HepG2 (cell line): ENCODE measurements around the gene OST4. TPM values are rescaled to one million over a fixed set of nuclear protein-coding genes. Genes with fewer than 3 reads are reported as not detected.

Source experiments
- ASH2L ChIP-seq: fragments of 300-600, 200-600 bp; sonication (generic); IDR thresholded peaks from 2 replicates; pipeline ENCODE4 v1.7.0; 2017; ENCODE audit warnings: low read depth, mild to moderate bottlenecking, moderate library complexity, mixed read lengths, low read length; ENCODE audit not compliant: insufficient read length
- HOXA3 ChIP-seq: sonication (generic); formaldehyde crosslinking; IDR thresholded peaks from 2 replicates; pipeline ENCODE4 v1.5.0; 2020; ENCODE audit warnings: missing genetic modification reagents
- NR2F1 ChIP-seq, 2 experiments: fragments of 450-650 bp in 1 of 2; formaldehyde crosslinking in 1 of 2; IDR thresholded peaks; 2 replicates each; pipeline versions ENCODE4 v1.5.0 to v1.6.1; 2016 to 2020; ENCODE audit warnings: mild to moderate bottlenecking in 1 of 2, missing compliant biosample characterization in 1 of 2, missing genetic modification reagents in 1 of 2, moderate library complexity in 1 of 2
- SMAD1 ChIP-seq: sonication (generic); formaldehyde crosslinking; IDR thresholded peaks from 2 replicates; pipeline ENCODE4 v1.4.0; 2020; ENCODE audit warnings: missing genetic modification reagents, low read depth, mild to moderate bottlenecking, borderline replicate concordance
- ZSCAN25 ChIP-seq: sonication (generic); formaldehyde crosslinking; IDR thresholded peaks from 2 replicates; pipeline ENCODE4 v1.8.0; 2022; ENCODE audit warnings: mild to moderate bottlenecking, missing genetic modification reagents
- polyA plus RNA-seq, 8 experiments: library from polyadenylated mRNA; depleted of rRNA in 3 of 8; stranded (reverse) in 7 of 8; unstranded in 1 of 8; fragments of >200 nt; fragmentation: Illumina TruSeq in 4 of 8; extraction: Trizol in 4 of 8; gene quantifications; 2 replicates each; pipeline versions ENCODE4 v1.2.1 to v1.2.3, GENCODE V29; 2011 to 2016; ENCODE audit warnings: low read depth in 4 of 8, missing spikeins in 1 of 8, mixed read lengths in 1 of 8; ENCODE audit not compliant: insufficient read depth in 1 of 8
- total RNA-seq, 5 experiments: library from RNA; depleted of rRNA; stranded (reverse); fragments of >200 nt; fragmentation: Illumina TruSeq; extraction: Trizol; gene quantifications; 2 replicates each; pipeline ENCODE4 v1.2.3, GENCODE V29; 2016; ENCODE audit warnings: low read depth in 1 of 5
- TF ChIP-seq, protein P1 (sequence below): sonication (generic); formaldehyde crosslinking; IDR thresholded peaks from 2 replicates; pipeline ENCODE4 v1.5.0; 2020; ENCODE audit warnings: mild to moderate bottlenecking, missing genetic modification reagents, borderline replicate concordance
- TF ChIP-seq, protein P2 (sequence below): sonication (generic); formaldehyde crosslinking; IDR thresholded peaks from 2 replicates; pipeline ENCODE4 v1.4.0; 2020; ENCODE audit warnings: missing genetic modification reagents
- TF ChIP-seq, protein P3 (sequence below): sonication (generic); formaldehyde crosslinking; IDR thresholded peaks from 2 replicates; pipeline ENCODE4 v1.4.0; 2020; ENCODE audit warnings: mild to moderate bottlenecking, missing genetic modification reagents, borderline replicate concordance
- TF ChIP-seq, protein P4 (sequence below): fragments of 450-650 bp; IDR thresholded peaks from 2 replicates; pipeline ENCODE4 v1.6.1; 2016
- TF ChIP-seq, protein P5 (sequence below): sonication (generic); formaldehyde crosslinking; IDR thresholded peaks from 2 replicates; pipeline ENCODE4 v1.8.0; 2022; ENCODE audit warnings: low read depth, missing genetic modification reagents

The OST4 gene
- total and polyA plus RNA-seq, 2 of the 13 experiments (the other 11 are each of a cell fraction or from before 2014, with no cell fraction given): 498 to 584 TPM

DNA sequence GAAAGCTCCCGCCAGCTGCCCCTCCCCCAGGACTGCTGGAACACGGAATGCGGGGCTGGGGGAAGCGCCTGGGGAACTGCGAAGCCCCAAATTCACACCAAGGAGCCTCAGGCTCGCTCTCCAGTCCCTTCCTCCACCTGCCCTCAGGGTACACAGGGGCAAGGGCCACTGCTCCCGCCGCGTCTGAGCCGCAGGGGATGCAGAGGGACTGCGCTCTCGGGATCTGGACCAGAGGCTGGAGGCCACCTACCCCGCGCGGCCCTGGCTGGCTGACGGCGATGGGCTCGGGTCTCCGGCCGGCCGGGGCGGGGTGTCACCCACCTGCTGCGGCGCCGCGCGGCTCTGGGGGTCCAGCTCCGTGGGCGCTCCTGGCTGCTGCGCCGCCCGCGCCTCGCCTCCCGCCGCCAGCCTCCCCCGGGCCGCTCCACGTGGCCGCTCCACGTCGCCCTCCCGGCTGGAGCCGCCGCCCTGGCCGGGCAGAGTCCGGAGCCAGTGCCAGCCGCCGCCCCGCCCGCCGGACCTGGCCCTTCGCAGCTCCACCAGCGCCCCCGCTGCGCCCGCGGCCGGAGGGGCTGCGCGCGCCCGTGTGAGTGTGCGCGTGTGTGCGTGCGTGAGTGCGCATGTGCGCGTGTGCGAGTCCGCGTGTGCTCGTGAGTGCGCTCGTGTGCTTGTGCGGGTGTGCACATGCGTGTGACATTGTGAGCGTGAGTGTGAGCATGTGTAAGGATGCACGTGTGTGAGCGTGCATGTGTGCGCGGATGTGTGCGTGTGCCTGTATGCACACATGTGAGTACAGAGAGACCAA lies 47.3 kb upstream of the OST4 start, which contains the start of gene CGREF1 (continued):
- TF ChIP-seq, protein P1, sequence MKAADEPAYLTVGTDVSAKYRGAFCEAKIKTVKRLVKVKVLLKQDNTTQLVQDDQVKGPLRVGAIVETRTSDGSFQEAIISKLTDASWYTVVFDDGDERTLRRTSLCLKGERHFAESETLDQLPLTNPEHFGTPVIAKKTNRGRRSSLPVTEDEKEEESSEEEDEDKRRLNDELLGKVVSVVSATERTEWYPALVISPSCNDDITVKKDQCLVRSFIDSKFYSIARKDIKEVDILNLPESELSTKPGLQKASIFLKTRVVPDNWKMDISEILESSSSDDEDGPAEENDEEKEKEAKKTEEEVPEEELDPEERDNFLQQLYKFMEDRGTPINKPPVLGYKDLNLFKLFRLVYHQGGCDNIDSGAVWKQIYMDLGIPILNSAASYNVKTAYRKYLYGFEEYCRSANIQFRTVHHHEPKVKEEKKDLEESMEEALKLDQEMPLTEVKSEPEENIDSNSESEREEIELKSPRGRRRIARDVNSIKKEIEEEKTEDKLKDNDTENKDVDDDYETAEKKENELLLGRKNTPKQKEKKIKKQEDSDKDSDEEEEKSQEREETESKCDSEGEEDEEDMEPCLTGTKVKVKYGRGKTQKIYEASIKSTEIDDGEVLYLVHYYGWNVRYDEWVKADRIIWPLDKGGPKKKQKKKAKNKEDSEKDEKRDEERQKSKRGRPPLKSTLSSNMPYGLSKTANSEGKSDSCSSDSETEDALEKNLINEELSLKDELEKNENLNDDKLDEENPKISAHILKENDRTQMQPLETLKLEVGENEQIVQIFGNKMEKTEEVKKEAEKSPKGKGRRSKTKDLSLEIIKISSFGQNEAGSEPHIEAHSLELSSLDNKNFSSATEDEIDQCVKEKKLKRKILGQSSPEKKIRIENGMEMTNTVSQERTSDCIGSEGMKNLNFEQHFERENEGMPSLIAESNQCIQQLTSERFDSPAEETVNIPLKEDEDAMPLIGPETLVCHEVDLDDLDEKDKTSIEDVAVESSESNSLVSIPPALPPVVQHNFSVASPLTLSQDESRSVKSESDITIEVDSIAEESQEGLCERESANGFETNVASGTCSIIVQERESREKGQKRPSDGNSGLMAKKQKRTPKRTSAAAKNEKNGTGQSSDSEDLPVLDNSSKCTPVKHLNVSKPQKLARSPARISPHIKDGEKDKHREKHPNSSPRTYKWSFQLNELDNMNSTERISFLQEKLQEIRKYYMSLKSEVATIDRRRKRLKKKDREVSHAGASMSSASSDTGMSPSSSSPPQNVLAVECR (CRISPR knock-in tag): peak; percentile 53; the same call in 1 of the 2 replicates
- TF ChIP-seq ZSCAN25 (CRISPR knock-in tag) (no peak; the same call in 1 of the 2 replicates), NR2F1 (CRISPR knock-in tag; IDR thresholded peaks at IDR 0.05) (no peak), SMAD1 (CRISPR knock-in tag) (0 out of 2 replicates have a peak, but pooled peaks have one; percentile 18), HOXA3 (peak; percentile 74), ASH2L (peak; percentile 39)
- TF ChIP-seq, protein P2, sequence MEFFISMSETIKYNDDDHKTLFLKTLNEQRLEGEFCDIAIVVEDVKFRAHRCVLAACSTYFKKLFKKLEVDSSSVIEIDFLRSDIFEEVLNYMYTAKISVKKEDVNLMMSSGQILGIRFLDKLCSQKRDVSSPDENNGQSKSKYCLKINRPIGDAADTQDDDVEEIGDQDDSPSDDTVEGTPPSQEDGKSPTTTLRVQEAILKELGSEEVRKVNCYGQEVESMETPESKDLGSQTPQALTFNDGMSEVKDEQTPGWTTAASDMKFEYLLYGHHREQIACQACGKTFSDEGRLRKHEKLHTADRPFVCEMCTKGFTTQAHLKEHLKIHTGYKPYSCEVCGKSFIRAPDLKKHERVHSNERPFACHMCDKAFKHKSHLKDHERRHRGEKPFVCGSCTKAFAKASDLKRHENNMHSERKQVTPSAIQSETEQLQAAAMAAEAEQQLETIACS (CRISPR knock-in tag): peak; percentile 89
- TF ChIP-seq, protein P3, sequence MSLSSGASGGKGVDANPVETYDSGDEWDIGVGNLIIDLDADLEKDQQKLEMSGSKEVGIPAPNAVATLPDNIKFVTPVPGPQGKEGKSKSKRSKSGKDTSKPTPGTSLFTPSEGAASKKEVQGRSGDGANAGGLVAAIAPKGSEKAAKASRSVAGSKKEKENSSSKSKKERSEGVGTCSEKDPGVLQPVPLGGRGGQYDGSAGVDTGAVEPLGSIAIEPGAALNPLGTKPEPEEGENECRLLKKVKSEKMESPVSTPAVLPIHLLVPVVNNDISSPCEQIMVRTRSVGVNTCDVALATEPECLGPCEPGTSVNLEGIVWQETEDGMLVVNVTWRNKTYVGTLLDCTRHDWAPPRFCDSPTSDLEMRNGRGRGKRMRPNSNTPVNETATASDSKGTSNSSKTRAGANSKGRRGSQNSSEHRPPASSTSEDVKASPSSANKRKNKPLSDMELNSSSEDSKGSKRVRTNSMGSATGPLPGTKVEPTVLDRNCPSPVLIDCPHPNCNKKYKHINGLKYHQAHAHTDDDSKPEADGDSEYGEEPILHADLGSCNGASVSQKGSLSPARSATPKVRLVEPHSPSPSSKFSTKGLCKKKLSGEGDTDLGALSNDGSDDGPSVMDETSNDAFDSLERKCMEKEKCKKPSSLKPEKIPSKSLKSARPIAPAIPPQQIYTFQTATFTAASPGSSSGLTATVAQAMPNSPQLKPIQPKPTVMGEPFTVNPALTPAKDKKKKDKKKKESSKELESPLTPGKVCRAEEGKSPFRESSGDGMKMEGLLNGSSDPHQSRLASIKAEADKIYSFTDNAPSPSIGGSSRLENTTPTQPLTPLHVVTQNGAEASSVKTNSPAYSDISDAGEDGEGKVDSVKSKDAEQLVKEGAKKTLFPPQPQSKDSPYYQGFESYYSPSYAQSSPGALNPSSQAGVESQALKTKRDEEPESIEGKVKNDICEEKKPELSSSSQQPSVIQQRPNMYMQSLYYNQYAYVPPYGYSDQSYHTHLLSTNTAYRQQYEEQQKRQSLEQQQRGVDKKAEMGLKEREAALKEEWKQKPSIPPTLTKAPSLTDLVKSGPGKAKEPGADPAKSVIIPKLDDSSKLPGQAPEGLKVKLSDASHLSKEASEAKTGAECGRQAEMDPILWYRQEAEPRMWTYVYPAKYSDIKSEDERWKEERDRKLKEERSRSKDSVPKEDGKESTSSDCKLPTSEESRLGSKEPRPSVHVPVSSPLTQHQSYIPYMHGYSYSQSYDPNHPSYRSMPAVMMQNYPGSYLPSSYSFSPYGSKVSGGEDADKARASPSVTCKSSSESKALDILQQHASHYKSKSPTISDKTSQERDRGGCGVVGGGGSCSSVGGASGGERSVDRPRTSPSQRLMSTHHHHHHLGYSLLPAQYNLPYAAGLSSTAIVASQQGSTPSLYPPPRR (CRISPR knock-in tag): peak; percentile 76; the same call in 1 of the 2 replicates
- TF ChIP-seq, protein P4, sequence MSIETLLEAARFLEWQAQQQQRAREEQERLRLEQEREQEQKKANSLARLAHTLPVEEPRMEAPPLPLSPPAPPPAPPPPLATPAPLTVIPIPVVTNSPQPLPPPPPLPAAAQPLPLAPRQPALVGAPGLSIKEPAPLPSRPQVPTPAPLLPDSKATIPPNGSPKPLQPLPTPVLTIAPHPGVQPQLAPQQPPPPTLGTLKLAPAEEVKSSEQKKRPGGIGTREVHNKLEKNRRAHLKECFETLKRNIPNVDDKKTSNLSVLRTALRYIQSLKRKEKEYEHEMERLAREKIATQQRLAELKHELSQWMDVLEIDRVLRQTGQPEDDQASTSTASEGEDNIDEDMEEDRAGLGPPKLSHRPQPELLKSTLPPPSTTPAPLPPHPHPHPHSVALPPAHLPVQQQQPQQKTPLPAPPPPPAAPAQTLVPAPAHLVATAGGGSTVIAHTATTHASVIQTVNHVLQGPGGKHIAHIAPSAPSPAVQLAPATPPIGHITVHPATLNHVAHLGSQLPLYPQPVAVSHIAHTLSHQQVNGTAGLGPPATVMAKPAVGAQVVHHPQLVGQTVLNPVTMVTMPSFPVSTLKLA: peak; percentile 89
- TF ChIP-seq, protein P5, sequence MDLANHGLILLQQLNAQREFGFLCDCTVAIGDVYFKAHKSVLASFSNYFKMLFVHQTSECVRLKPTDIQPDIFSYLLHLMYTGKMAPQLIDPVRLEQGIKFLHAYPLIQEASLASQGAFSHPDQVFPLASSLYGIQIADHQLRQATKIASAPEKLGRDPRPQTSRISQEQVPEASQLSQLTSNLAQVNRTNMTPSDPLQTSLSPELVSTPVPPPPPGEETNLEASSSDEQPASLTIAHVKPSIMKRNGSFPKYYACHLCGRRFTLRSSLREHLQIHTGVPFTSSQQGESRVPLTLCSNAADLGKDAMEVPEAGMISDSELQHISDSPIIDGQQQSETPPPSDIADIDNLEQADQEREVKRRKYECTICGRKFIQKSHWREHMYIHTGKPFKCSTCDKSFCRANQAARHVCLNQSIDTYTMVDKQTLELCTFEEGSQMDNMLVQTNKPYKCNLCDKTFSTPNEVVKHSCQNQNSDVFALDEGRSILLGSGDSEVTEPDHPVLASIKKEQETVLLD (CRISPR knock-in tag): peak; percentile 65; the same call in 1 of the 2 replicates
